H1 (cell line): ENCODE data around the gene PRG3. TPM values are rescaled to one million over a fixed set of nuclear protein-coding genes. Genes with fewer than 3 reads are reported as not detected.

Experiments used
- CTCF ChIA-PET: fragments of 300-600 bp; sonication (Branson Sonifier 250); formaldehyde crosslinking; loops from one replicate; lab custom pipeline; 2021; ENCODE audit not compliant: partially characterized antibody; lab: Charles Lee
- POLR2A ChIA-PET: fragments of 300-600 bp; sonication (Branson Sonifier 250); formaldehyde crosslinking; loops from one replicate; lab custom pipeline; 2021; ENCODE audit warnings: inconsistent platforms; ENCODE audit not compliant: partially characterized antibody; lab: Charles Lee
- DNase-seq, 2 experiments: peaks; one replicate each; pipeline versions ENCODE4 v3.0.0 to v3.0.0-alpha.2; 2010 to 2022; ENCODE audit warnings: low spot score in 2 of 2, low read depth in 1 of 2, mixed read lengths in 1 of 2
- FAIRE-seq: peaks from 2 replicates; lab custom pipeline; 2011; peaks lifted over from hg19 to GRCh38; lab: Jason Lieb, UNC
- H2AFZ ChIP-seq: 2 replicates; pipeline ENCODE4 v1.8.1; 2012; ENCODE audit warnings: low read length, inconsistent platforms
- H2AK5ac ChIP-seq: 2 replicates; pipeline ENCODE4 v1.6.1; 2013; ENCODE audit warnings: low read depth, low read length
- H2BK120ac ChIP-seq: replicated peaks from 2 replicates; pipeline ENCODE3; 2013; ENCODE audit warnings: low read depth, low read length, inconsistent platforms
- H2BK12ac ChIP-seq: 2 replicates; pipeline ENCODE4 v1.6.1; 2013; ENCODE audit warnings: low read depth, low read length
- H2BK15ac ChIP-seq: 2 replicates; pipeline ENCODE4 v1.6.1; 2013; ENCODE audit warnings: low read length
- H2BK20ac ChIP-seq: 2 replicates; pipeline ENCODE4 v1.6.1; 2013; ENCODE audit warnings: low read length
- H2BK5ac ChIP-seq: 2 replicates; pipeline ENCODE4 v1.6.1; 2013; ENCODE audit warnings: low read depth, low read length
- H3K14ac ChIP-seq: 2 replicates; pipeline ENCODE4 v1.6.1; 2013; ENCODE audit warnings: inconsistent platforms; ENCODE audit not compliant: insufficient read length
- H3K18ac ChIP-seq: 2 replicates; pipeline ENCODE4 v1.6.1; 2013; ENCODE audit warnings: low read length; ENCODE audit errors: extremely low read depth
- H3K23ac ChIP-seq: 2 replicates; pipeline ENCODE4 v1.6.1; 2013; ENCODE audit warnings: inconsistent platforms; ENCODE audit not compliant: insufficient read length
- H3K23me2 ChIP-seq: 2 replicates; pipeline ENCODE4 v1.6.1; 2013; ENCODE audit warnings: low read depth, low read length
- H3K27ac ChIP-seq: 2 replicates; pipeline ENCODE4 v1.6.1; 2011; ENCODE audit warnings: low read depth, low read length, inconsistent platforms
- H3K27me3 ChIP-seq, 4 experiments: replicated peaks in 1 of 4; 1 replicate in 1 of 4; 2 replicates in 3 of 4; pipeline versions ENCODE4 v1.6.1 to v1.8.1; 2011 to 2013; ENCODE audit warnings: low read length in 3 of 4, mild to moderate bottlenecking in 3 of 4, inconsistent platforms in 2 of 4, mixed read lengths in 2 of 4, moderate library complexity in 1 of 4; ENCODE audit not compliant: control insufficient read depth in 3 of 4, insufficient read depth in 3 of 4; ENCODE audit errors: extremely low read depth in 1 of 4
- H3K36me3 ChIP-seq, 4 experiments: 2 replicates each; pipeline versions ENCODE4 v1.6.1 to v1.8.1; 2011 to 2013; ENCODE audit warnings: mild to moderate bottlenecking in 4 of 4, low read length in 3 of 4, moderate library complexity in 2 of 4, control low read depth in 1 of 4, inconsistent platforms in 1 of 4; ENCODE audit not compliant: insufficient read depth in 4 of 4, control insufficient read depth in 2 of 4
- H3K4ac ChIP-seq: replicated peaks from 2 replicates; pipeline ENCODE3; 2013; ENCODE audit warnings: low read length, low read depth, mixed read lengths, inconsistent platforms; ENCODE audit not compliant: insufficient read length
- H3K4me1 ChIP-seq, 4 experiments: replicated peaks in 1 of 4; 1 replicate in 1 of 4; 2 replicates in 3 of 4; pipeline versions ENCODE4 v1.6.1 to v1.8.1; 2011 to 2013; ENCODE audit warnings: low read length in 3 of 4, inconsistent platforms in 2 of 4, mixed read lengths in 1 of 4; ENCODE audit not compliant: insufficient read depth in 4 of 4, control insufficient read depth in 3 of 4
- H3K4me2 ChIP-seq, 2 experiments: 2 replicates each; pipeline versions ENCODE4 v1.6.1 to v1.8.1; 2011 to 2013; ENCODE audit warnings: low read depth in 2 of 2, low read length in 2 of 2, control low read depth in 1 of 2, inconsistent platforms in 1 of 2, mild to moderate bottlenecking in 1 of 2; ENCODE audit not compliant: insufficient read depth in 1 of 2
- H3K4me3 ChIP-seq, 4 experiments: fragments of 200-600, 300-600 bp in 1 of 4; sonication (generic), shearing (Covaris generic), sonication (Bioruptor Twin) in 1 of 4; 2 replicates each; pipeline versions ENCODE4 v1.5.1 to v1.8.1; 2011 to 2016; ENCODE audit warnings: low read length in 4 of 4, low read depth in 3 of 4, control low read depth in 2 of 4, inconsistent platforms in 2 of 4, mild to moderate bottlenecking in 2 of 4, mixed read lengths in 1 of 4, moderate library complexity in 1 of 4; ENCODE audit not compliant: insufficient read depth in 2 of 4; ENCODE audit errors: extremely low read depth in 1 of 4
- H3K56ac ChIP-seq: replicated peaks from 2 replicates; pipeline ENCODE3; 2013; ENCODE audit warnings: low read depth, mild to moderate bottlenecking, mixed read lengths, low read length, inconsistent platforms; ENCODE audit not compliant: insufficient read length
- H3K79me1 ChIP-seq: 2 replicates; pipeline ENCODE4 v1.6.1; 2013; ENCODE audit warnings: low read depth, low read length, control low read depth
- H3K79me2 ChIP-seq, 2 experiments: 2 replicates each; pipeline versions ENCODE4 v1.6.1 to v1.8.1; 2012 to 2013; ENCODE audit warnings: low read length in 2 of 2, mild to moderate bottlenecking in 2 of 2, inconsistent platforms in 1 of 2; ENCODE audit not compliant: insufficient read depth in 2 of 2, control insufficient read depth in 1 of 2
- H3K9ac ChIP-seq, 4 experiments: replicated peaks in 1 of 4; 1 replicate in 1 of 4; 2 replicates in 3 of 4; pipeline versions ENCODE4 v1.6.1 to v1.8.1; 2011 to 2013; ENCODE audit warnings: low read depth in 3 of 4, low read length in 3 of 4, control low read depth in 2 of 4, mild to moderate bottlenecking in 2 of 4, moderate library complexity in 2 of 4, inconsistent platforms in 1 of 4; ENCODE audit errors: extremely low read depth in 1 of 4
- H3K9me3 ChIP-seq, 2 experiments: 2 replicates each; pipeline versions ENCODE4 v1.6.1 to v1.8.1; 2012 to 2013; ENCODE audit warnings: mild to moderate bottlenecking in 2 of 2, moderate library complexity in 2 of 2, control low read depth in 1 of 2, inconsistent platforms in 1 of 2, low read depth in 1 of 2, low read length in 1 of 2, mixed read lengths in 1 of 2; ENCODE audit not compliant: insufficient read depth in 2 of 2
- H4K20me1 ChIP-seq, 2 experiments: replicated peaks in 1 of 2; 2 replicates each; pipeline versions ENCODE3 to v1.8.1; 2011 to 2013; ENCODE audit warnings: inconsistent platforms in 2 of 2, low read length in 2 of 2, mild to moderate bottlenecking in 1 of 2; ENCODE audit not compliant: insufficient read depth in 2 of 2, control insufficient read depth in 1 of 2
- H4K5ac ChIP-seq: 2 replicates; pipeline ENCODE4 v1.6.1; 2013; ENCODE audit warnings: low read length, low read depth, mixed read lengths, inconsistent platforms; ENCODE audit not compliant: insufficient read length
- H4K8ac ChIP-seq: 2 replicates; pipeline ENCODE4 v1.8.0; 2013; ENCODE audit warnings: mild to moderate bottlenecking, moderate library complexity, low read length, inconsistent platforms; ENCODE audit not compliant: insufficient read depth; ENCODE audit errors: extremely low read depth
- H4K91ac ChIP-seq: replicated peaks from 2 replicates; pipeline ENCODE3; 2013; ENCODE audit warnings: low read length, mixed read lengths, inconsistent platforms; ENCODE audit not compliant: insufficient read length
- HDAC2 ChIP-seq, 2 experiments: fragments of 300-600 bp in 1 of 2; sonication (generic) in 1 of 2; IDR thresholded peaks; 2 replicates each; pipeline ENCODE4 v1.6.1; 2011 to 2012; ENCODE audit warnings: low read depth in 2 of 2, low read length in 2 of 2, mild to moderate bottlenecking in 2 of 2, moderate library complexity in 2 of 2, borderline replicate concordance in 1 of 2, inconsistent platforms in 1 of 2
- POU5F1 ChIP-seq: IDR thresholded peaks from 2 replicates; pipeline ENCODE4 v1.6.1; 2011; ENCODE audit warnings: low read depth, mild to moderate bottlenecking, low read length, moderate library complexity
- WGBS, 2 experiments: shearing (Covaris generic) in 1 of 2; methylation state at CpG; one replicate each; pipeline versions ENCODE4 v1.1.6 to v1.1.7; 2013 to 2015; ENCODE audit warnings: low lambda C conversion rate in 2 of 2, mixed read lengths in 2 of 2, inconsistent platforms in 1 of 2, low coverage in 1 of 2, missing lambda C conversion rate in 1 of 2; ENCODE audit not compliant: insufficient replicate concordance in 2 of 2, insufficient coverage in 1 of 2, insufficient read length in 1 of 2; ENCODE audit errors: extremely low coverage in 1 of 2, missing lambda C conversion rate in 1 of 2; 5-methylcytosine and 5-hydroxymethylcytosine counted together
- polyA plus RNA-seq, 7 experiments: library from polyadenylated mRNA; depleted of rRNA in 3 of 7; stranded (reverse) in 5 of 7; unstranded in 2 of 7; fragments of >200 nt in 5 of 7; fragments of 200-250 nt in 2 of 7; gene quantifications; 1 replicate in 5 of 7; 2 replicates in 1 of 7; 4 replicates in 1 of 7; pipeline versions ENCODE4 v1.2.1 to v1.2.3, GENCODE V29; 2011 to 2013; ENCODE audit warnings: missing spikeins in 2 of 7, mixed read lengths in 2 of 7
- total RNA-seq: library from RNA; stranded (reverse); fragmentation: NEBNext Ultra II Directional; extraction: Animal tissue kit (Norgen Biotek cat#: 25700); gene quantifications from 2 replicates; pipeline ENCODE4 v1.2.1, GENCODE V29; 2021

Gene PRG3
- total and polyA plus RNA-seq, 2 of the 8 experiments (the other 6 are each of a cell fraction or from before 2014, with no cell fraction given): not detected

- Histone ChIP-seq H4K20me1 (no peaks in the 10 kb centered on the region), H2AFZ (no peak overlapping the region), H3K56ac (no peak overlapping the region), H2BK12ac (no peak overlapping the region), H3K27ac (no peak overlapping the region), H4K8ac (no peak overlapping the region), H3K23ac (no peak overlapping the region), H3K79me1 (no peaks in the 10 kb centered on the region), H3K36me3 (no peaks in the 10 kb centered on the region), H3K27me3 (no peaks in the 10 kb centered on the region; a peak in 2 of 7 replicates), H3K79me2 (no peaks in the 10 kb centered on the region), H2BK20ac (no peak overlapping the region), H3K4me3 (no peak overlapping the region), H2BK5ac (no peak overlapping the region), H3K4me2 (no peak overlapping the region), H4K5ac (no peak overlapping the region), H3K23me2 (no peaks in the 10 kb centered on the region), H3K18ac (no peak overlapping the region), H4K91ac (no peak overlapping the region), H2BK15ac (no peak overlapping the region), H3K4ac (no peak overlapping the region), H3K9ac (no peak overlapping the region), H3K14ac (no peak overlapping the region), H3K9me3 (no peaks in the 10 kb centered on the region), H3K4me1 (no peaks in the 10 kb centered on the region), H2BK120ac (no peak overlapping the region), H2AK5ac (no peak overlapping the region)
- ChIA-PET POLR2A (interaction anchor here (0.8 kb wide), 1 partner anchor 17 kb away, joined by 3 read pairs; no protein-coding TSS in a partner anchor), CTCF (interaction anchor here (1.4 kb wide), 2 partner anchors 17 to 31 kb away, joined by 3 to 4 read pairs; no protein-coding TSS in a partner anchor)
- DNase-seq: no peak
- no peak for FAIRE-seq
- 92% methylated on average over 2 of the region's 2 CpGs; no CpG with 5 or more reads in 1 of the 2 experiments for WGBS, 2 experiments
- TF ChIP-seq HDAC2 (IDR thresholded peaks at IDR 0.05; ENCODE audit: borderline replicate concordance in 1 of 2, low read depth in 2 of 2, low read length in 2 of 2): no peak
- no peak for TF ChIP-seq POU5F1
Measured at GRCh38 chr11:57396744-57397143, 15.8 kb upstream of the PRG3 start.
